ENCODE data around the gene HM13.

The HM13 gene

GRCh38 chr20:31570021-31570463 lies 55.8 kb downstream of the HM13 start:
- H3K4me3 ChIP-seq (replicated peaks; ENCODE audit: insufficient read depth, low read length), result no peak overlapping the region
- no peak overlapping the region for H3K27ac ChIP-seq (replicated peaks)
- DNase-seq (ENCODE audit: low read depth in 1 of 2, low spot score in 1 of 2), result no peak
- no peaks in the 10 kb centered on the region for H3K27me3 ChIP-seq (ENCODE audit: insufficient read depth, poor library complexity, severe bottlenecking)
- TF ChIP-seq, protein P1, sequence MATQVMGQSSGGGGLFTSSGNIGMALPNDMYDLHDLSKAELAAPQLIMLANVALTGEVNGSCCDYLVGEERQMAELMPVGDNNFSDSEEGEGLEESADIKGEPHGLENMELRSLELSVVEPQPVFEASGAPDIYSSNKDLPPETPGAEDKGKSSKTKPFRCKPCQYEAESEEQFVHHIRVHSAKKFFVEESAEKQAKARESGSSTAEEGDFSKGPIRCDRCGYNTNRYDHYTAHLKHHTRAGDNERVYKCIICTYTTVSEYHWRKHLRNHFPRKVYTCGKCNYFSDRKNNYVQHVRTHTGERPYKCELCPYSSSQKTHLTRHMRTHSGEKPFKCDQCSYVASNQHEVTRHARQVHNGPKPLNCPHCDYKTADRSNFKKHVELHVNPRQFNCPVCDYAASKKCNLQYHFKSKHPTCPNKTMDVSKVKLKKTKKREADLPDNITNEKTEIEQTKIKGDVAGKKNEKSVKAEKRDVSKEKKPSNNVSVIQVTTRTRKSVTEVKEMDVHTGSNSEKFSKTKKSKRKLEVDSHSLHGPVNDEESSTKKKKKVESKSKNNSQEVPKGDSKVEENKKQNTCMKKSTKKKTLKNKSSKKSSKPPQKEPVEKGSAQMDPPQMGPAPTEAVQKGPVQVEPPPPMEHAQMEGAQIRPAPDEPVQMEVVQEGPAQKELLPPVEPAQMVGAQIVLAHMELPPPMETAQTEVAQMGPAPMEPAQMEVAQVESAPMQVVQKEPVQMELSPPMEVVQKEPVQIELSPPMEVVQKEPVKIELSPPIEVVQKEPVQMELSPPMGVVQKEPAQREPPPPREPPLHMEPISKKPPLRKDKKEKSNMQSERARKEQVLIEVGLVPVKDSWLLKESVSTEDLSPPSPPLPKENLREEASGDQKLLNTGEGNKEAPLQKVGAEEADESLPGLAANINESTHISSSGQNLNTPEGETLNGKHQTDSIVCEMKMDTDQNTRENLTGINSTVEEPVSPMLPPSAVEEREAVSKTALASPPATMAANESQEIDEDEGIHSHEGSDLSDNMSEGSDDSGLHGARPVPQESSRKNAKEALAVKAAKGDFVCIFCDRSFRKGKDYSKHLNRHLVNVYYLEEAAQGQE (IDR thresholded peaks at IDR 0.05; ENCODE audit: insufficient replicate concordance, low read depth), result no peak
- TF ChIP-seq, protein P2, sequence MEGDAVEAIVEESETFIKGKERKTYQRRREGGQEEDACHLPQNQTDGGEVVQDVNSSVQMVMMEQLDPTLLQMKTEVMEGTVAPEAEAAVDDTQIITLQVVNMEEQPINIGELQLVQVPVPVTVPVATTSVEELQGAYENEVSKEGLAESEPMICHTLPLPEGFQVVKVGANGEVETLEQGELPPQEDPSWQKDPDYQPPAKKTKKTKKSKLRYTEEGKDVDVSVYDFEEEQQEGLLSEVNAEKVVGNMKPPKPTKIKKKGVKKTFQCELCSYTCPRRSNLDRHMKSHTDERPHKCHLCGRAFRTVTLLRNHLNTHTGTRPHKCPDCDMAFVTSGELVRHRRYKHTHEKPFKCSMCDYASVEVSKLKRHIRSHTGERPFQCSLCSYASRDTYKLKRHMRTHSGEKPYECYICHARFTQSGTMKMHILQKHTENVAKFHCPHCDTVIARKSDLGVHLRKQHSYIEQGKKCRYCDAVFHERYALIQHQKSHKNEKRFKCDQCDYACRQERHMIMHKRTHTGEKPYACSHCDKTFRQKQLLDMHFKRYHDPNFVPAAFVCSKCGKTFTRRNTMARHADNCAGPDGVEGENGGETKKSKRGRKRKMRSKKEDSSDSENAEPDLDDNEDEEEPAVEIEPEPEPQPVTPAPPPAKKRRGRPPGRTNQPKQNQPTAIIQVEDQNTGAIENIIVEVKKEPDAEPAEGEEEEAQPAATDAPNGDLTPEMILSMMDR (IDR thresholded peaks at IDR 0.05; ENCODE audit: insufficient read depth, low read length), result no peak

DNA sequence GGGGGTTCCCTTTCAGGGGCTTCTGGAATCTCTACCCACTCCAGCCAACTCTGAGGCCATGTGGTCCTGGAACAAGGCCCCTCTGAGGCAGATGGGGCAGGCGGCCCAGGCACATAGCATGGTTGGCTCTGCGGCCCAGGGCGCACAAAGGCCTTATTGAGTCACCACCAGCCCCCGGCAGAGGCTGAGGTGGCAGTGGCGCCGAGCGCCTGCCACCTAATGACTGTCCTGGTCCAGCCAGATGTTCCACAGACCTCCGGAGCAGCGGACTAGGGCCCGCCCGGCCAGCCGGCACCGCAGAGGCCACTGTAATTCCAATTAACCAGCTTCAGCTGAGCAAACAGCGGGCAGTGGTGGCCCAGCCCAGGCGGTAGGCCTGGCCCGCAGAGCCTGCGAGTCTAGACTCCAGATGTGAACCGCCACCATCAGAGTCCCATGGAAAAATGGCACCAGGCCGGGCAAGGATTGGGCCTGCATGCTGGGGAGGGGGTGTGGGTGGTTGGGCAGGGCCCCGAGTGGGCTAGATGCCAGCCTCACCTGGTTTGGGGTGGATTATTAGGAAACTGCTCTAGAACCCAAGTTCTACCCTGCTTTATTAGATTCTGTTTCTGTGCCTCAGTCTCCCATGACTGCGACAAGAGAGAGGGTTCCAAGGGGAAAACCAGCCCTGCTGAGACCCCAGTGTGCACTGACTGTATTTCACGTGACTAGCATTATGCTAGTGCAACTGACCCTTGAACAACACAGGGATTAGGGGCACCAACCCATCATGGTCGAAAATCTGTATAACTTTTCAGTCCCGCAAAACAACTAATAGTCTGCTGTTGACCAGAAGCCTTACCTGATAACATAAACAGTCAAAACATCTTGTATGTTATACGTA lies 56.7 kb downstream of the HM13 start:
- Histone ChIP-seq H3K4me3 (replicated peaks; ENCODE audit: insufficient read depth, low read length) (no peak overlapping the region), H3K27me3 (ENCODE audit: insufficient read depth, poor library complexity, severe bottlenecking) (no peaks in the 10 kb centered on the region), H3K27ac (replicated peaks) (no peak overlapping the region)
- TF ChIP-seq SPI1 (IDR thresholded peaks at IDR 0.05; ENCODE audit: borderline replicate concordance, low read depth), result no peak
- TF ChIP-seq, protein P2 (IDR thresholded peaks at IDR 0.05; ENCODE audit: insufficient read depth, low read length), result no peak
- TF ChIP-seq, protein P1 (IDR thresholded peaks at IDR 0.05; ENCODE audit: insufficient replicate concordance, low read depth), result no peak
- no peak for TF ChIP-seq POLR2AphosphoS5 (IDR thresholded peaks at IDR 0.05; ENCODE audit: low read depth)
- TF ChIP-seq GABPA (IDR thresholded peaks at IDR 0.05; ENCODE audit: low read depth), result no peak
- DNase-seq (ENCODE audit: low read depth in 1 of 2, low spot score in 1 of 2), result no peak

DNA sequence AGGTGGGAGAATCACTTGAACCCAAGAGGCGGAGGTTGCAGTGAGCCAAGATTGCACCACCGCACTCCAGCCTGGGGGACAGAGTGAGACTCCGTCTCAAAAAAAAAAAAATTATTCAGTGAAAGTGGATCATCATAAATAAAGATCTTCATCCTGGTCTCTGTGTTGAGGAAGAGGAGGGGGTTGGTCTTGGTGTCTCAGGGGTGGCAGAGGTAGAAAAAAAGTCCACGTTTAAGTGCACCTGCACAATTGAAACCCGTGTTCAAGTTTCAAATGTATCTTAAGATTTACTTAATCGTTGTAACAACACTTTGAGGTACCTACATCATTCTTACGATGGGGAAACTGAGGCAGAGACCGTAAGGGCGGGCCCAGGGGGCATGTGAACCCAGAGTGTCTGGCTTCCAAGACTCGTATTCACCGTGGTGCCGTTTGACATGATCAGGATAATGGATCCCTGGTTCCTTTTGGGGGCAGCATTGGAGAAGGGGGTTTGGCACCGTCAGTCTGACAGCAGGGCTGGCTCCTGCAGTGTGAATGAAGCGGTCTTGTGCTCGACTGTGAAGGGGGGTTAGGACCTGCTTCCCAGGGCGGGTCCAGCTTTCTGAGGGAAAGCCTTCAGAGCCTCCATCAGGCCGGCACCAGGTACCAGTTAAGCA lies 57.9 kb downstream of the HM13 start:
- Histone ChIP-seq H3K4me3 (replicated peaks; ENCODE audit: insufficient read depth, low read length) (peak overlapping the region; percentile 33), H3K27ac (replicated peaks) (peak overlapping the region; percentile 74), H3K27me3 (ENCODE audit: insufficient read depth, poor library complexity, severe bottlenecking) (no peaks in the 10 kb centered on the region)
- no peak for DNase-seq (ENCODE audit: low read depth in 1 of 2, low spot score in 1 of 2)
- TF ChIP-seq SPI1 (IDR thresholded peaks at IDR 0.05; ENCODE audit: borderline replicate concordance, low read depth) (no peak), POLR2AphosphoS5 (IDR thresholded peaks at IDR 0.05; ENCODE audit: low read depth) (no peak), GABPA (IDR thresholded peaks at IDR 0.05; ENCODE audit: low read depth) (no peak)
- TF ChIP-seq, protein P1 (IDR thresholded peaks at IDR 0.05; ENCODE audit: insufficient replicate concordance, low read depth), result no peak
- TF ChIP-seq, protein P2 (IDR thresholded peaks at IDR 0.05; ENCODE audit: insufficient read depth, low read length), result no peak

Measured in HL-60 (cell line).